ENCODE results near the gene SUB1. TPM values are rescaled to one million over a fixed set of nuclear protein-coding genes. Genes with fewer than 3 reads are reported as not detected.
"Not testable (repeated sequence)": the region's sequence is repeated elsewhere in the genome, so short reads cannot be mapped to it uniquely, and the experiment has no call there.

SUB1 gene
- total RNA-seq, 4 donors from 2014 or later, result 42.0 to 287 (median 127) TPM

DNA sequence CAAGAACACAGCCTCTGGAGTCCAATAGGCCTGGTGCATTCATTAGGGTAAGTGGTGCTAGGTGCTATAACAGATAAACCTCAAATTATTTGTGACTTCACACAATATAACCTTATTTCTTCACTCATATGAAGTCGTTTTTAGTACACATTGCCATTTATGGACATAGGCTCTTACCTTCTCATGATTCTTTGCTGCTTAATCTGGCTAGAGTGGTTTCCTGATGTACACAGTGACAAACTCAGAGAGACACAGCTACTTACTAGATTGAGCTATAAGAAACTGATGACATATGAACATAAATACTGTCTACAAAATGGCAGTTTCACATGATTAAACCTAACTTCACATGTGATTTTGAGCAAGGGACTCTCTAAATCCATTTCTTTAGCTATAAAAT is 14.2 kb upstream of the SUB1 start:
- Histone ChIP-seq H3K36me3 (no peaks in the 10 kb centered on the region), H3K9me3 (no peaks in the 10 kb centered on the region), H3K4me3 (no peak overlapping the region), H3K27me3 (no peaks in the 10 kb centered on the region), H3K4me1 (no peaks in the 10 kb centered on the region), H3K27ac (no peak overlapping the region)
- intact Hi-C loops (cut with DNase I; ENCODE audit: low total_unique reads), result no loop called here
- TF ChIP-seq, protein P1, sequence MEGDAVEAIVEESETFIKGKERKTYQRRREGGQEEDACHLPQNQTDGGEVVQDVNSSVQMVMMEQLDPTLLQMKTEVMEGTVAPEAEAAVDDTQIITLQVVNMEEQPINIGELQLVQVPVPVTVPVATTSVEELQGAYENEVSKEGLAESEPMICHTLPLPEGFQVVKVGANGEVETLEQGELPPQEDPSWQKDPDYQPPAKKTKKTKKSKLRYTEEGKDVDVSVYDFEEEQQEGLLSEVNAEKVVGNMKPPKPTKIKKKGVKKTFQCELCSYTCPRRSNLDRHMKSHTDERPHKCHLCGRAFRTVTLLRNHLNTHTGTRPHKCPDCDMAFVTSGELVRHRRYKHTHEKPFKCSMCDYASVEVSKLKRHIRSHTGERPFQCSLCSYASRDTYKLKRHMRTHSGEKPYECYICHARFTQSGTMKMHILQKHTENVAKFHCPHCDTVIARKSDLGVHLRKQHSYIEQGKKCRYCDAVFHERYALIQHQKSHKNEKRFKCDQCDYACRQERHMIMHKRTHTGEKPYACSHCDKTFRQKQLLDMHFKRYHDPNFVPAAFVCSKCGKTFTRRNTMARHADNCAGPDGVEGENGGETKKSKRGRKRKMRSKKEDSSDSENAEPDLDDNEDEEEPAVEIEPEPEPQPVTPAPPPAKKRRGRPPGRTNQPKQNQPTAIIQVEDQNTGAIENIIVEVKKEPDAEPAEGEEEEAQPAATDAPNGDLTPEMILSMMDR (IDR thresholded peaks at IDR 0.05), result no peak
- TF ChIP-seq POLR2A (IDR thresholded peaks at IDR 0.05), result no peak
- DNase-seq, result no peak

GRCh38 chr5:32572778-32573480 is 12.4 kb upstream of the SUB1 start:
- H3K27ac ChIP-seq, result no peak overlapping the region
- no peak overlapping the region for H3K4me3 ChIP-seq
- no peak for DNase-seq
- no peaks in the 10 kb centered on the region for H3K9me3 ChIP-seq
- H3K4me1 ChIP-seq, result no peaks in the 10 kb centered on the region
- no peaks in the 10 kb centered on the region for H3K36me3 ChIP-seq
- intact Hi-C loops (cut with DNase I; ENCODE audit: low total_unique reads), result no loop called here
- H3K27me3 ChIP-seq, result no peaks in the 10 kb centered on the region
- TF ChIP-seq, protein P1 (IDR thresholded peaks at IDR 0.05), result no peak
- no peak for TF ChIP-seq POLR2A (IDR thresholded peaks at IDR 0.05)

GRCh38 chr5:32573481-32573854 is 11.9 kb upstream of the SUB1 start:
- H3K27ac ChIP-seq; DNase-seq; intact Hi-C loops (cut with DNase I; ENCODE audit: low total_unique reads); H3K9me3 ChIP-seq; H3K27me3 ChIP-seq; H3K36me3 ChIP-seq; H3K4me1 ChIP-seq; H3K4me3 ChIP-seq: not testable (repeated sequence)

DNA sequence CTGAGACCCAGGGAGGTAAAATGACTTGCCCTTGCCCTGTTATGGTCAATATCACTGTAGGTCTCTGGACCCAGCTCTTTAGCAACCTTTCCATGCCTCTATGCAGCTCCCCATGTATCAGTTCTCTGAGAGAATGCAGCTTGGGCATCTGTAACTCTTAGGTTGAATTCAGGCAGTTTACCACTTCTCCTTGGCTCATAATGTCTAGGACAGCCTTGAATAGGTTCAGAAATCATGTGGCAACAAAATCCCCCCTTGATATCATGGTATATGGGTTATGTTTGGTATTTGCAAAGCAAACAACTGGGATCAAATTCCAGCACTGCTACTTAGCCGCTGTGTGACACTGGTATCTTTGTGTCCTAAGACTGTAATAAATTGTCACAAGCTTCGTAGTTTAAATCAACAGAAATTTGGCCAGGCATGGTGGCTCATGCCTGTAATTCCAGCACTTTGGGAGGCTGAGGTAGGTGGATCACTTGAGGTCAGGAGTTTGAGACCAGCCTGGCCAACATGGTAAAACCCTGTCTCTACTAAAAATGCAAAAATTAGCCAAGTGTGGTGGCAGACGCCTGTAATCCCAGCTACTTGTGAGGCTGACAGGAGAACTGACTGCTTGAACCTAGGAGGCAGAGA is 10.7 kb upstream of the SUB1 start:
- TF ChIP-seq, protein P1 (IDR thresholded peaks at IDR 0.05), result no peak
- no peak for TF ChIP-seq POLR2A (IDR thresholded peaks at IDR 0.05)
- intact Hi-C loops (cut with DNase I; ENCODE audit: low total_unique reads), result no loop called here
- DNase-seq, result no peak

DNA sequence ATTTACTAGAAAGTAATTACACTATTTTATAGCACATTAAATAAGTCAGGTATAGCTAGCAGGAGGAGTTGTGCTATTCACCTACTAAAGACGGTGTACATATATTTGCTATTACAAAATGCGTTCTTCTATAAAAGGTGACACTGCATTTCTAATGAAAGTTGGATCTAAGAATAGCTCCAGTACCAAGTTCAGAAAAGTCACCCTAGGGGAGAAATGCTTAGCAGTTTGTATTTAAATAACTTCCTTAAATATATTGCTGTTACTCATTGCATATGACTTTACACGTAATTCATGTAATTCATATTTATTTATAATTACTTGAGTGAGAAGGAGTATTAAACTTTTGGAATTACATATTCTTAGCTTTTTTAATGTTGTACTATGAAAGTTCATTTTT is 7.0 kb upstream of the SUB1 start:
- no peak overlapping the region for H3K27ac ChIP-seq
- no peak overlapping the region for H3K4me3 ChIP-seq
- H3K27me3 ChIP-seq, result no peaks in the 10 kb centered on the region
- intact Hi-C loops (cut with DNase I; ENCODE audit: low total_unique reads), result no loop called here
- no peaks in the 10 kb centered on the region for H3K36me3 ChIP-seq
- no peaks in the 10 kb centered on the region for H3K9me3 ChIP-seq
- DNase-seq, result no peak
- no peaks in the 10 kb centered on the region for H3K4me1 ChIP-seq
- TF ChIP-seq, protein P1 (IDR thresholded peaks at IDR 0.05), result no peak
- TF ChIP-seq POLR2A (IDR thresholded peaks at IDR 0.05), result no peak

More for the DNA sequence above, 10.7 kb upstream of the SUB1 start:
- Histone ChIP-seq H3K27ac (no peak overlapping the region), H3K9me3 (no peaks in the 10 kb centered on the region), H3K4me3 (no peak overlapping the region), H3K27me3 (no peaks in the 10 kb centered on the region), H3K4me1 (no peaks in the 10 kb centered on the region), H3K36me3 (no peaks in the 10 kb centered on the region)

Data from uterus (tissue), 4 donors.